Left ventricle myocardium superior (tissue), 1 donor: ENCODE results near the gene ITGB2. TPM values are rescaled to one million over a fixed set of nuclear protein-coding genes. Genes with fewer than 3 reads are reported as not detected.

Experiments used
- ATAC-seq: fragments of 200-7000 bp; cut with Tn5 transposase; one replicate; pipeline ENCODE4 v1.9.1; 2020; ENCODE audit warnings: mild to moderate bottlenecking, moderate library complexity
- DNase-seq: peaks from one replicate; pipeline ENCODE4 v3.0.0-alpha.2; 2020
- intact Hi-C: fragments of 100-400 bp; cut with micrococcal nuclease; formaldehyde crosslinking; loops from one replicate; pipeline ENCODE4 v1.11.0; 2022
- total RNA-seq: library from RNA; stranded (reverse); fragmentation: NEBNext Ultra II Directional; extraction: Animal tissue kit (Norgen Biotek cat#: 25700); gene quantifications from one replicate; pipeline ENCODE4 v1.2.1, GENCODE V29; 2021
- donor health status: DM: no; HTN: yes; CAD: no; lungs with severe emphysema.

ITGB2 gene
- total RNA-seq, 1 donor from 2014 or later: 26.5 TPM

GRCh38 chr21:44866780-44867179 is 53.9 kb downstream of the ITGB2 start:
- intact Hi-C loops: no loop called here
- no peak for DNase-seq
- ATAC-seq: no peak

DNA sequence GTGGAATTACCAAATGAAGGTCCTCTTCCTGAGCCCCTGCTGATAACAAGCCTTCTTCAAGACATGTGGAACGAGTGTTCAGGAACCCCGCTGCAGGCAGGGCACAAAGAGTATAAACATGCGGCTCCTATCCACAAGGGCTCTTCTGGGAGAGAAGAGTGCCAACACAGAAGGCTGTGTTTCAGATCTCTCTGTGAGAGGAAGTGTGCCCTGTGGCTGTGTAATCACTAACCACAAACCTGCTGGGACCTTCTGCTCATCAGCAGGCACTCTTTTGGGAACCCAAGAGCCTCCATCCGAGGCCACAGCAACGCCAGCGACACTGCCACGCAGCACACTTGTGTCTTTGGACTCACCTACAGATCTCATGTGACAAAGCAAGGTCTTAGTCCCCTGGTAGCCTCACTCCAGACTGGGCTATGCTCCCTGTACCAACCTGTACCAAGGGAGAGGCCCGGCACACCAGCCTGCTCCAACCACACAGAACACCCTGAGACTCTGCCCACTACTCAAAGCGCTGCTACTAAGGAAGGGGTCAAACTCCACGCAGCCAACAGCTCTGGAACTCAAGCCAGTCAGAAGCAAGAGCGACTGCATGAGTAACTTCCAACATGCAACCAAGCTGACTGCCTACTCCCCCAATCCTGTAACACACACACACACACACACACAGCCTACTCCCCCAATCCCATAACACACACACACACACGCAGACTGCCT is 55.0 kb downstream of the ITGB2 start:
- ATAC-seq (peak; percentile 14), DNase-seq (no peak)
- intact Hi-C loops: no loop called here

DNA sequence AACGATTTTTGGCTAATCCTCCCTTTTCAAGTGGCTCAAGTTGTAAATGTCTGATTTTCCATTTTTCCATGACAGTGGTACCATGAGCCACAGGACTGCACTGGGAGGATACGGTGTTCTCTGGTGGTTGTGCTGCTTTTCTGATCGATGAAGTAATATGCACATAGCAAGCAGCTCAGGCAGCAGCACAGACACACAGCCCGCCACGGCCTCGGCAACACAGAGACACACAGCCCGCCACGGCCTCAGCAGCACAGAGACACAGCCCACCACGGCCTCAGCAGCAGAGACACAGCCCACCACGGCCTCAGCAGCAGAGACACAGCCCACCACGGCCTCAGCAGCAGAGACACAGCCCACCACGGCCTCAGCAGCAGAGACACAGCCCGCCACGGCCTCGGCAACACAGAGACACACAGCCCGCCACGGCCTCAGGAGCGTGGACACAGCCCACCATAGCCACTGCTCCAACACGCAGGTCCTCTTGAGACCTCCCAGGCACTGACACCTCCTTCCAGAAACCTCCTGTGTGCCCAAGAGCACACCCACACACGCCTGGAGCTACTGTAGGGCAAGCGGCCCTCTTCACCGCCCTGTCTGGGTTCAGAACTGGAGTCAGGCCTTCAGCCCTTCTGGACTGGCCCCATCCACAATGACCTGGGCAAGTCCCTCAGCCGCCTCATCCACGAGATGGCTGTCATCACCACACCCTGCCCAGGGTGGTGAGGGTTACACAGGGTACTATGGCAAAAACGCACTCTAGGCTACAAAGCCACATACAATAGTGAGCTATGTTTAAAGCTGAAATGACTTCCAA is 57.6 kb downstream of the ITGB2 start:
- intact Hi-C loops: no loop called here
- ATAC-seq: no peak
- no peak for DNase-seq

DNA sequence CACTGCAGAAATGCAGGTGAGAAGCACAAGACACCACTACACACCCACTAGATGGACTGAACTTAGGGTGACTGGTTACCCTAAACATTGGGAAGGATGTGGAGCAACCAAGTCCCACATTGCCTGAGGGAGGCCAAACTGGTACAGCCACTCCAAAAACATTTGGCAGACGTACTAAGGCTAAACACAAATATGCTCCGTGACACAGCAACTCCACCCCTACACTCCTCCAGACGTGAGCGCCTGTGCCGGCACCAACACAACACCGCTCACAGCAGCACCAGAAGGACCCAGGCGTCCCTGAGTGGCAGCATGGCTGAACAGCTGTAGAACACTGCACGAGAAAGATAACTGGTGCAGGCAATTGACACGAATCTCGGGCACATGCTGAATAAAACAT is 61.9 kb downstream of the ITGB2 start:
- ATAC-seq: no peak
- DNase-seq: peak; percentile 16
- intact Hi-C loops: no loop called here

DNA sequence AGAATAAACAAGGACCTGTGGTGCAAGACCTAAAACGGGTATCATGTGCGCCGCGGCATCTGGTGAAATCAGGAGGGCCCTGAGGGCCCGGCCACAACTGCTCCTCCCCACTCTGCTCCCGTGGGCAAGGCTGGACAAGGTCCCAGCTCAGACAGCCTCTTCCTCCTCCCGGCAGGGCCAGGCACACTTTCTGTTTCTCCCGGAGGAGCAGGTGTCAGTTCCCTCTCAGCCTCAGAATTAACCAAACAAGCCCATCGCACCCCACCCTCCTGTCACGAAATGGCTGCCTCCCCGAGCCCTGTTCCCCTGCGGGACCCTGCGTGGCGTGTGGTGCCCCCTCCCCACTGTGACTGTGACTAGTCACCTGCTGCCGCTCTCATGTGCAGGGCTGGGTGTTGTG is 62.4 kb downstream of the ITGB2 start:
- ATAC-seq: peak; percentile 59
- peak; percentile 55 for DNase-seq
- intact Hi-C loops: no loop called here

- ATAC-seq (no peak), DNase-seq (peak; percentile 8)
- intact Hi-C loops: no loop called here
Measured at GRCh38 chr21:44857127-44857892, 63.4 kb downstream of the ITGB2 start.

GRCh38 chr21:44856131-44856530 is 64.6 kb downstream of the ITGB2 start:
- intact Hi-C loops: no loop called here
- ATAC-seq (no peak), DNase-seq (no peak)

- ATAC-seq: peak; percentile 58
- intact Hi-C loops: no loop called here
Measured at GRCh38 chr21:44855572-44855971, 65.1 kb downstream of the ITGB2 start.

GRCh38 chr21:44854664-44855446 is 65.8 kb downstream of the ITGB2 start:
- ATAC-seq (peak; percentile 4), DNase-seq (no peak)
- intact Hi-C loops: no loop called here

More at GRCh38 chr21:44855572-44855971, 65.1 kb downstream of the ITGB2 start:
- DNase-seq: peak; percentile 49

DNA sequence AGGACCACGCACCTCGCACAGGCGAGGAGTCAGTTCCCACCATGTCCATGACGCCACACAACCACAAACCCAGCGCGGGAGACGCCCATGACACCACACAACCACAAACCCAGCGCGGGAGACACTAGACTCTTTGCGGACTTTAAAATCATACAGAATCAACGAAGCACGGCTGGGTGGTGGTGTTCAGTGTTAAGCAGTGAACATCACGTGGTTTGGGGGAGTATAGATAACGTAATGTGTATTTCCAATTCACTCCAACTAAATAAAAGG is 66.4 kb downstream of the ITGB2 start:
- ATAC-seq (no peak), DNase-seq (no peak)
- intact Hi-C loops: no loop called here

GRCh38 chr21:44853601-44854390 is 66.9 kb downstream of the ITGB2 start:
- DNase-seq (peak; percentile 63), ATAC-seq (peak; percentile 76)
- intact Hi-C loops: no loop called here

GRCh38 chr21:44850905-44851657 is 69.6 kb downstream of the ITGB2 start:
- no peak for ATAC-seq
- intact Hi-C loops: no loop called here
- DNase-seq: no peak

- intact Hi-C loops: no loop called here
- ATAC-seq (no peak), DNase-seq (no peak)
Measured at GRCh38 chr21:44850208-44850800, 70.4 kb downstream of the ITGB2 start.

DNA sequence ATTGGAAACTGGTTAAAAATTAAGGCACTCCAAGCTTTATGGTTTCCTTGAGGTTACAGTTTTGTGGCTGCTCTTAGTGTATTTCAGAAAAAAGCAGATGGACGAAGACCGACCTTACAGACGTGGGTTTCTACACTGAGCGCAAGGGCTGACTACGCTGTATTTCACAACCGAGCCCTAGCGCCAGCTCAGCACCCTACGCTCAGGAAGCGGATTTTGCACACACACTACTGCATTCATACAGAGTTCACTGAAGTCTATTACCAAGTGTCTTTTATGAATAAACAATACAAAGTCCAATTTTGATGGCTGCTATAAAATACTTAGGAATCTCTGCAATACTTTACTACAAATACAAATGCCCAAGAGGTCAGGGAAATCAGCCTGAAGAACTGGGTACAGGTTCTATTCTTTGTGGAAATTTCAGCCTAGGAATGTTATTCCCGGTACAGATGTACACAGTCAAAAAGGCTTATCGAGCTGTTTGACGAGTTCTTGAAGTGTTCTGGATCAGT is 71.0 kb downstream of the ITGB2 start:
- intact Hi-C loops: no loop called here
- DNase-seq: no peak
- no peak for ATAC-seq

- DNase-seq (no peak), ATAC-seq (no peak)
- intact Hi-C loops: no loop called here
Measured at GRCh38 chr21:44848821-44849521, 71.7 kb downstream of the ITGB2 start.

GRCh38 chr21:44847261-44848056 is 73.2 kb downstream of the ITGB2 start:
- DNase-seq: no peak
- no peak for ATAC-seq
- intact Hi-C loops: no loop called here
